ENCODE results near the gene XRCC1. TPM values are rescaled to one million over a fixed set of nuclear protein-coding genes. Genes with fewer than 3 reads are reported as not detected.
A peak's percentile ranks its signal among the peaks of the same experiment; 100 is the strongest.

XRCC1 gene
- total and polyA plus RNA-seq, 2 of the 4 experiments (the other 2 are of a cell fraction), result 12.5 to 21.3 TPM

DNA sequence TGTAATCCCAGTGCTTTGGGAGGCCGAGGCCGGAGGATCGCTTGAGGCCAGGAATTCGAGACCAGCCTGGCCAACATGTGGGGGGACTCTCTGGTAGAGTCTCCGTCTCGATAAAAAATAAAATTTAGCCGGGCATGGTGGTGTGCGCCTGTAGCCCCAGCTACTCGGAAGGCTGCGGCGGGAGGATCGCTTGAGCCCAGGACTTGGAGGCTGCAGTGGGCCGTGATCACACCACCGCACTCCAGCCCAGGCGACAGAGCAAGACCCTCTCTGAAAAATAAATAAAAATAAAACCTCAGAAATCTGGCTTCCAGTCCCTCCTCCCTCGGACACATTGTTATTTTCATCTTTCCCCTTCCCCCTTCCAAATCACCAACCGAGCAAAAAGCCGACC, 20.3 kb upstream of the XRCC1 start:
- Histone ChIP-seq H2BK120ac (ENCODE audit: low read depth, low read length) (no peak overlapping the region), H3K4me1 (ENCODE audit: control insufficient read depth, insufficient read depth, low read length) (peaks cover 9% of the 10 kb centered on the region), H4K91ac (ENCODE audit: insufficient read depth, low read depth, low read length) (peak overlapping the region; percentile 28; the same call in 1 of the 2 replicates), H3K4me2 (ENCODE audit: low read depth, low read length) (peak overlapping the region; percentile 86), H3K4me3 (ENCODE audit: insufficient read depth, low read depth, low read length) (peak overlapping the region; percentile 54), H2AK5ac (ENCODE audit: low read depth, low read length) (0 out of 2 replicates have a peak overlapping the region, but pooled peaks have one; percentile 12), H2AFZ (replicated peaks; ENCODE audit: low read length, poor library complexity) (peak overlapping the region; percentile 98), H2AK9ac (replicated peaks; ENCODE audit: low read depth, low read length, poor library complexity) (peak overlapping the region; percentile 98), H4K8ac (ENCODE audit: low read depth in 2 of 2, low read length in 2 of 2) (peak overlapping the region; percentile 1 to 41; a peak in 1 of 4 replicates), H4K5ac (ENCODE audit: low read depth, low read length) (no peak overlapping the region), H3K27me3 (ENCODE audit: control insufficient read depth, insufficient read depth, low read length) (no peaks in the 10 kb centered on the region), H3K9me1 (ENCODE audit: insufficient read depth, low read length) (no peaks in the 10 kb centered on the region), H3K9ac (ENCODE audit: low read depth, low read length) (peak overlapping the region; percentile 69), H3K14ac (replicated peaks; ENCODE audit: low read depth, low read length) (peak overlapping the region; percentile 64), H3K27ac (ENCODE audit: insufficient read depth, low read length) (peak overlapping the region; percentile 56), H3K18ac (ENCODE audit: low read depth, low read length) (no peak overlapping the region), H4K20me1 (ENCODE audit: insufficient read depth, low read length) (no peaks in the 10 kb centered on the region), H3K79me1 (ENCODE audit: low read depth in 1 of 2, low read length in 2 of 2) (peaks cover 27 to 68% of the 10 kb centered on the region in 2 experiments), H3K23ac (ENCODE audit: low read depth, low read length) (peak overlapping the region; percentile 54; the same call in 1 of the 2 replicates), H3K4ac (ENCODE audit: low read depth, low read length) (peak overlapping the region; percentile 23), H2BK20ac (ENCODE audit: low read depth, low read length) (no peak overlapping the region), H2BK15ac (ENCODE audit: low read depth, low read length) (no peak overlapping the region), H2BK5ac (ENCODE audit: low read depth, low read length, poor library complexity, severe bottlenecking) (peak overlapping the region; percentile 47), H3K9me3 (ENCODE audit: control insufficient read depth, insufficient read depth, low read length) (no peaks in the 10 kb centered on the region), H3K56ac (ENCODE audit: extremely low read depth, insufficient read depth, low read length) (peak overlapping the region; percentile 80), H3K36me3 (ENCODE audit: control insufficient read depth, insufficient read depth, low read length) (peaks cover 37% of the 10 kb centered on the region)
- dilution Hi-C loops (cut with HindIII; ENCODE audit: low sequenced_read_pairs, unreplicated experiment), result no loop called here
- BruUV-seq (replicated peaks), result TSS peak; percentile 30
- peak; percentile 4; the same call in 1 of the 2 replicates for TF ChIP-seq MXI1 (IDR thresholded peaks at IDR 0.05; ENCODE audit: borderline replicate concordance, low read depth, low read length)
- no peak for TF ChIP-seq RAD21 (IDR thresholded peaks at IDR 0.05; ENCODE audit: low read length)
- WGBS, 2 experiments (ENCODE audit: extremely low coverage in 2 of 2, insufficient read length in 1 of 2), result no CpG with 5 or more reads among the region's 18 CpGs
- CTCF ChIA-PET, result interaction anchor here (4.5 kb wide), 1 partner anchor 39 kb away, joined by 29 read pairs; no protein-coding TSS in a partner anchor
- in situ Hi-C loops (cut with MboI; ENCODE audit: low sequenced_read_pairs), result no loop called here
- DNase-seq (no peak), ATAC-seq (ENCODE audit: low read depth) (peak; percentile 9)
- POLR2A ChIA-PET (ENCODE audit: unreplicated experiment), result interaction anchor here (1.0 kb wide), 1 partner anchor 159 kb away, joined by 3 read pairs; the partner anchor contains the start of gene SMG9
- intact Hi-C loops (cut with micrococcal nuclease), result loop anchor here (2.0 kb wide), 2 partner anchors 35 to 61 kb away; no protein-coding TSS in a partner anchor
